GM12874 (cell line): Measurements from ENCODE around the gene TMED5.

Experiments
- CTCF ChIP-seq: IDR thresholded peaks from 2 replicates; pipeline ENCODE4 v1.5.1; 2011; ENCODE audit warnings: low read depth, mild to moderate bottlenecking, control low read depth, low read length, moderate library complexity; ENCODE audit not compliant: insufficient read depth

The TMED5 gene

GRCh38 chr1:93179886-93180722 lies at the start of gene TMED5:
TSS of gene TMED5 (minus strand) at chr1:93180413. CDS start at chr1:93180242, 171 bp downstream.
- 0 out of 2 replicates have a peak, but pooled peaks have one; percentile 9 for TF ChIP-seq CTCF

DNA sequence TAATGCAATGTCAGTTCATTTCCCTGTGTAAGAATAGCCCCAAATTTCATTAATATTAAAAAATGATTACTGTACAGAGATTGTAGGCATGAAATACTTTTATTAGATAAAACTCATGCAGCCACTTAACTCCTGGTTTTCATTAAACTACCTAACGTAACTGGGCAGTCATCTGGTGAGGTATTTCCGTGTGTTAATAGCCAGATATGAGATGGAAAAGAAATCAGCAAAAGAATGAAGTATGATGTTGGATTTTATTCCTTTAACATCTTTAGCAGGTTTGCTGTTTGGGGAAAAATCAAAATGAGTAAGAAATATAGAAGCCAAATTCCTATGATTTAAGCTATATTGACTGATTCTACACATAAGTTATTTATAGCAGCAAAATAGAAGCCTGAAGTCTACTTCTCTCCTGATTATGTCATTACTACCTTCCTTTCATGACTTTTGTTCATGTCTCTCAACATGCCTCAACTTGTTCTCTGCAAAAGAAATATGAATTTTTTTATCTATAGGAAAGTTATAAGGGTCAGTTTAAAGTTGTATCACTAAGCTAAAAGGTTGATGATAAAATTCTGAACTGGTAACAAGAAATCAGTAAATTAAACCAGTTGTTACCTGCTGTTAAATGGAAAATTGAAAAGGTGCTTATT lies 42.9 kb upstream of the TMED5 start:
- TF ChIP-seq CTCF = no peak

GRCh38 chr1:93221913-93222312 lies 41.7 kb upstream of the TMED5 start:
- TF ChIP-seq CTCF = no peak

DNA sequence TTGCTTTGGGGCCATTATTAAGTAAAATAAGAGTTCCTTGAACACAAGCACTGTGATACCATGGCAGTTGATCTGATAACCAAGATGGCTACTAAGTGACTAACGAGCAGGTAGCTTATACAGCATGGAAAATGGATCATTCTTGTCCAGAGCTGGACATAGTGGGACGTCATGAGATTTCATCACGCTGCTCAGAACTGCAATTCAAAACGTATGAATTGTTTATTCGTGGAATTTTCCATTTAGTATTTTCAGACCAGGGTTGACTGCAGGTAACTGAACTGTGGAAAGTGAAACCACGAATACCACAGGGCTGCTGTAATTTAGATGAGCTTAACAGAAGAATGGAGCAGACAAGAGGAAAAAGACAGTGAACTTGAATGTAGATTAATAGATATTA lies 39.2 kb upstream of the TMED5 start:
- TF ChIP-seq CTCF = no peak

- no peak for TF ChIP-seq CTCF
These were observed 35.1 kb upstream of the TMED5 start for GRCh38 chr1:93215322-93215721.

- TF ChIP-seq CTCF = no peak
These were observed 27.0 kb upstream of the TMED5 start for GRCh38 chr1:93207211-93207610.

- TF ChIP-seq CTCF = no peak
These were observed 26.3 kb upstream of the TMED5 start for GRCh38 chr1:93206567-93206954.
